ENCODE data around the gene ANKRD18A. TPM values are rescaled to one million over a fixed set of nuclear protein-coding genes. Genes with fewer than 3 reads are reported as not detected.
"Not testable (repeated sequence)": the region's sequence is repeated elsewhere in the genome, so short reads cannot be mapped to it uniquely, and the experiment has no call there.

Gene ANKRD18A
- total RNA-seq, 1 experiment from 2014 or later = 3.4 TPM

GRCh38 chr9:38561134-38561533, 59.3 kb downstream of the ANKRD18A start:
- H3F3A ChIP-seq (ENCODE audit: low read length, unreplicated experiment); intact Hi-C loops (cut with micrococcal nuclease); H3K4me3 ChIP-seq (ENCODE audit: low read length); H4K20me1 ChIP-seq (ENCODE audit: low read length); H3K9ac ChIP-seq (ENCODE audit: low read length); H2AFZ ChIP-seq (ENCODE audit: low read length); H3K4me2 ChIP-seq (ENCODE audit: low read length); H3K27ac ChIP-seq (ENCODE audit: low read length); POLR2A ChIA-PET (ENCODE audit: unreplicated experiment); H3K27me3 ChIP-seq (ENCODE audit: low read length); BruUV-seq (replicated peaks); H3K36me3 ChIP-seq (ENCODE audit: low read depth, low read length); H3K79me2 ChIP-seq (ENCODE audit: low read length); ATAC-seq; H3K4me1 ChIP-seq (ENCODE audit: insufficient read depth, low read length); H3K9me3 ChIP-seq (ENCODE audit: low read length); CTCF ChIA-PET; DNase-seq; H3K9me2 ChIP-seq (replicated peaks; ENCODE audit: low read length): not testable (repeated sequence)

GRCh38 chr9:38559172-38559571, 61.2 kb downstream of the ANKRD18A start:
- H3K4me3 ChIP-seq (ENCODE audit: low read length); H3K36me3 ChIP-seq (ENCODE audit: low read depth, low read length); H3F3A ChIP-seq (ENCODE audit: low read length, unreplicated experiment); intact Hi-C loops (cut with micrococcal nuclease); H3K27me3 ChIP-seq (ENCODE audit: low read length); H2AFZ ChIP-seq (ENCODE audit: low read length); H3K9me3 ChIP-seq (ENCODE audit: low read length); H3K4me2 ChIP-seq (ENCODE audit: low read length); H3K9ac ChIP-seq (ENCODE audit: low read length); CTCF ChIA-PET; BruUV-seq (replicated peaks); H3K4me1 ChIP-seq (ENCODE audit: insufficient read depth, low read length); DNase-seq; H3K9me2 ChIP-seq (replicated peaks; ENCODE audit: low read length); ATAC-seq; H4K20me1 ChIP-seq (ENCODE audit: low read length); H3K79me2 ChIP-seq (ENCODE audit: low read length); H3K27ac ChIP-seq (ENCODE audit: low read length); POLR2A ChIA-PET (ENCODE audit: unreplicated experiment): not testable (repeated sequence)

GRCh38 chr9:38557746-38558145, 62.6 kb downstream of the ANKRD18A start:
- H3K36me3 ChIP-seq (ENCODE audit: low read depth, low read length); H3F3A ChIP-seq (ENCODE audit: low read length, unreplicated experiment); H3K4me2 ChIP-seq (ENCODE audit: low read length); H3K9me3 ChIP-seq (ENCODE audit: low read length); H3K9me2 ChIP-seq (replicated peaks; ENCODE audit: low read length); ATAC-seq; H3K4me1 ChIP-seq (ENCODE audit: insufficient read depth, low read length); CTCF ChIA-PET; DNase-seq; BruUV-seq (replicated peaks); H4K20me1 ChIP-seq (ENCODE audit: low read length); H3K79me2 ChIP-seq (ENCODE audit: low read length); H2AFZ ChIP-seq (ENCODE audit: low read length); intact Hi-C loops (cut with micrococcal nuclease); H3K27me3 ChIP-seq (ENCODE audit: low read length); H3K9ac ChIP-seq (ENCODE audit: low read length); POLR2A ChIA-PET (ENCODE audit: unreplicated experiment); H3K4me3 ChIP-seq (ENCODE audit: low read length); H3K27ac ChIP-seq (ENCODE audit: low read length): not testable (repeated sequence)

GRCh38 chr9:38554966-38555365, 65.4 kb downstream of the ANKRD18A start:
- intact Hi-C loops (cut with micrococcal nuclease) = not testable (repeated sequence)

GRCh38 chr9:38553019-38553418, 67.4 kb downstream of the ANKRD18A start:
- H3F3A ChIP-seq (ENCODE audit: low read length, unreplicated experiment); CTCF ChIA-PET; H3K79me2 ChIP-seq (ENCODE audit: low read length); BruUV-seq (replicated peaks); H3K9me2 ChIP-seq (replicated peaks; ENCODE audit: low read length); H3K9ac ChIP-seq (ENCODE audit: low read length); H4K20me1 ChIP-seq (ENCODE audit: low read length); H3K4me2 ChIP-seq (ENCODE audit: low read length); POLR2A ChIA-PET (ENCODE audit: unreplicated experiment); H3K27ac ChIP-seq (ENCODE audit: low read length); H3K36me3 ChIP-seq (ENCODE audit: low read depth, low read length); H3K9me3 ChIP-seq (ENCODE audit: low read length); H2AFZ ChIP-seq (ENCODE audit: low read length); H3K4me3 ChIP-seq (ENCODE audit: low read length); DNase-seq; H3K4me1 ChIP-seq (ENCODE audit: insufficient read depth, low read length); H3K27me3 ChIP-seq (ENCODE audit: low read length); ATAC-seq; intact Hi-C loops (cut with micrococcal nuclease): not testable (repeated sequence)

More at GRCh38 chr9:38554966-38555365, 65.4 kb downstream of the ANKRD18A start:
- H3K9me2 ChIP-seq (replicated peaks; ENCODE audit: low read length); H3K27me3 ChIP-seq (ENCODE audit: low read length); H3F3A ChIP-seq (ENCODE audit: low read length, unreplicated experiment); ATAC-seq; H2AFZ ChIP-seq (ENCODE audit: low read length); H3K9ac ChIP-seq (ENCODE audit: low read length); H3K27ac ChIP-seq (ENCODE audit: low read length); POLR2A ChIA-PET (ENCODE audit: unreplicated experiment); H3K9me3 ChIP-seq (ENCODE audit: low read length); DNase-seq; H3K4me3 ChIP-seq (ENCODE audit: low read length); H4K20me1 ChIP-seq (ENCODE audit: low read length); BruUV-seq (replicated peaks); H3K4me1 ChIP-seq (ENCODE audit: insufficient read depth, low read length); H3K36me3 ChIP-seq (ENCODE audit: low read depth, low read length); H3K79me2 ChIP-seq (ENCODE audit: low read length); CTCF ChIA-PET; H3K4me2 ChIP-seq (ENCODE audit: low read length): not testable (repeated sequence)

- H4K20me1 ChIP-seq (ENCODE audit: low read length); intact Hi-C loops (cut with micrococcal nuclease); H3K4me2 ChIP-seq (ENCODE audit: low read length); H3K27me3 ChIP-seq (ENCODE audit: low read length); H3K79me2 ChIP-seq (ENCODE audit: low read length); H3K27ac ChIP-seq (ENCODE audit: low read length); H3F3A ChIP-seq (ENCODE audit: low read length, unreplicated experiment); H3K9ac ChIP-seq (ENCODE audit: low read length); H3K36me3 ChIP-seq (ENCODE audit: low read depth, low read length); BruUV-seq (replicated peaks); DNase-seq; H3K4me1 ChIP-seq (ENCODE audit: insufficient read depth, low read length); POLR2A ChIA-PET (ENCODE audit: unreplicated experiment); H2AFZ ChIP-seq (ENCODE audit: low read length); CTCF ChIA-PET; H3K4me3 ChIP-seq (ENCODE audit: low read length); ATAC-seq; H3K9me2 ChIP-seq (replicated peaks; ENCODE audit: low read length); H3K9me3 ChIP-seq (ENCODE audit: low read length): not testable (repeated sequence)
These were observed 73.8 kb downstream of the ANKRD18A start for GRCh38 chr9:38546497-38547163.

GRCh38 chr9:38540535-38540934, 79.9 kb downstream of the ANKRD18A start:
- ATAC-seq; DNase-seq; H3K36me3 ChIP-seq (ENCODE audit: low read depth, low read length); BruUV-seq (replicated peaks); H3K9ac ChIP-seq (ENCODE audit: low read length); H3K4me1 ChIP-seq (ENCODE audit: insufficient read depth, low read length); H3K79me2 ChIP-seq (ENCODE audit: low read length); POLR2A ChIA-PET (ENCODE audit: unreplicated experiment); H4K20me1 ChIP-seq (ENCODE audit: low read length); H3K27me3 ChIP-seq (ENCODE audit: low read length); H3K9me3 ChIP-seq (ENCODE audit: low read length); H3K4me2 ChIP-seq (ENCODE audit: low read length); H3K4me3 ChIP-seq (ENCODE audit: low read length); H3F3A ChIP-seq (ENCODE audit: low read length, unreplicated experiment); CTCF ChIA-PET; intact Hi-C loops (cut with micrococcal nuclease); H2AFZ ChIP-seq (ENCODE audit: low read length); H3K9me2 ChIP-seq (replicated peaks; ENCODE audit: low read length); H3K27ac ChIP-seq (ENCODE audit: low read length): not testable (repeated sequence)

Data from PC-3 (cell line).